ENCODE data around the gene LZTS2.

- no peak for TF ChIP-seq CTCF (IDR thresholded peaks at IDR 0.05)
- TF ChIP-seq POLR2A (IDR thresholded peaks at IDR 0.05): no peak
These were observed 13.8 kb downstream of the LZTS2 start for GRCh38 chr10:101013365-101013825.
